BE2C (cell line): ENCODE measurements around the gene ZNF69.
"Not testable (repeated sequence)": the region's sequence is repeated elsewhere in the genome, so short reads cannot be mapped to it uniquely, and the experiment has no call there.

Experiments
- DNase-seq: peaks from one replicate; pipeline ENCODE4 v3.0.0-alpha.2; 2020
- H3K27me3 ChIP-seq: fragments of 250-450 bp; sonication (Bioruptor Pico); 2 replicates; pipeline ENCODE4 v1.5.1; 2020; ENCODE audit warnings: mild to moderate bottlenecking
- H3K36me3 ChIP-seq: fragments of 250-450 bp; sonication (Bioruptor Pico); 2 replicates; pipeline ENCODE4 v1.5.1; 2020; ENCODE audit warnings: mild to moderate bottlenecking
- H3K4me1 ChIP-seq: fragments of 250-450 bp; sonication (Bioruptor Pico); 2 replicates; pipeline ENCODE4 v1.5.1; 2020
- H3K4me3 ChIP-seq: 2 replicates; pipeline ENCODE4 v1.5.1; 2011; ENCODE audit warnings: low read depth, low read length
- H3K9me3 ChIP-seq: fragments of 250-450 bp; sonication (Bioruptor Pico); 2 replicates; pipeline ENCODE4 v1.5.1; 2020
- CTCF ChIP-seq: IDR thresholded peaks from 2 replicates; pipeline ENCODE4 v1.5.1; 2012; ENCODE audit warnings: mild to moderate bottlenecking, low read depth, low read length

ZNF69 gene

GRCh38 chr19:11872624-11873023 is 15.0 kb upstream of the ZNF69 start:
- TF ChIP-seq CTCF = no peak
- H3K27me3 ChIP-seq = no peaks in the 10 kb centered on the region
- no peaks in the 10 kb centered on the region for H3K4me1 ChIP-seq
- H3K9me3 ChIP-seq = peaks cover 8% of the 10 kb centered on the region
- peaks cover 16% of the 10 kb centered on the region for H3K36me3 ChIP-seq
- no peak for DNase-seq
- no peak overlapping the region for H3K4me3 ChIP-seq

- TF ChIP-seq CTCF = no peak
- H3K27me3 ChIP-seq = no peaks in the 10 kb centered on the region
- H3K4me3 ChIP-seq = no peak overlapping the region
- H3K9me3 ChIP-seq = peaks cover 5% of the 10 kb centered on the region
- H3K36me3 ChIP-seq = peaks cover 5% of the 10 kb centered on the region
- no peak for DNase-seq
- H3K4me1 ChIP-seq = no peaks in the 10 kb centered on the region
Observed at GRCh38 chr19:11873762-11874161, 13.8 kb upstream of the ZNF69 start.

- not testable (repeated sequence) for H3K27me3 ChIP-seq, H3K9me3 ChIP-seq, H3K4me3 ChIP-seq, H3K36me3 ChIP-seq, H3K4me1 ChIP-seq
- peak; percentile 57 for TF ChIP-seq CTCF
- DNase-seq = peak; percentile 65
Observed at GRCh38 chr19:11879687-11880266, 7.8 kb upstream of the ZNF69 start.

- no peaks in the 10 kb centered on the region for H3K9me3 ChIP-seq
- DNase-seq = no peak
- TF ChIP-seq CTCF = no peak
- no peak overlapping the region for H3K4me3 ChIP-seq
- H3K4me1 ChIP-seq = no peaks in the 10 kb centered on the region
- no peaks in the 10 kb centered on the region for H3K36me3 ChIP-seq
- H3K27me3 ChIP-seq = no peaks in the 10 kb centered on the region
Observed at GRCh38 chr19:11880598-11880997, 7.0 kb upstream of the ZNF69 start.

- no peaks in the 10 kb centered on the region for H3K27me3 ChIP-seq
- no peaks in the 10 kb centered on the region for H3K36me3 ChIP-seq
- DNase-seq = peak; percentile 71
- H3K4me3 ChIP-seq = no peak overlapping the region
- peak; percentile 89 for TF ChIP-seq CTCF
- H3K4me1 ChIP-seq = no peaks in the 10 kb centered on the region
- H3K9me3 ChIP-seq = no peaks in the 10 kb centered on the region
Observed at GRCh38 chr19:11881151-11881800, 6.3 kb upstream of the ZNF69 start.

DNA sequence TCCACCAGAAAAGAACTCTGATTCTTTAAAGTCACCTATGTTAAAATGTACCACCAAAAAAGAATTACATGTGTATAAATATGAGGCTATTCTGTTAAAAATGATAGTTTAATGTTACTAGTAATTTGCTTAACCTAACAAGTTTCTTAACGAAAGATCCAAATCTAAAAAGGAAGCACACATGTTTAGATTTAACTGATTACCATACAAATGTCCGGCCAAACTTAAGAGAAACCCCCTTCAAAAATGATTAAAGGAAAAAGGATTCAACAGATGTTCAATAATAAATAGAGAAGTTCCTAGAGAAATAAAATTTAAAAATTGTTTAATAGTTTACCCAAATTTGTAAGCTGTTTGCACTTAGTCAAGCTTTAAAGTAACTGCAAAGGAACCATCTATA is 5.0 kb upstream of the ZNF69 start:
- Histone ChIP-seq H3K9me3 (no peaks in the 10 kb centered on the region), H3K4me1 (no peaks in the 10 kb centered on the region), H3K27me3 (no peaks in the 10 kb centered on the region), H3K4me3 (no peak overlapping the region), H3K36me3 (no peaks in the 10 kb centered on the region)
- no peak for TF ChIP-seq CTCF
- no peak for DNase-seq
